GM21367 (cell line): ENCODE data around the gene MARS1.
"Not testable (repeated sequence)": the region's sequence is repeated elsewhere in the genome, so short reads cannot be mapped to it uniquely, and the experiment has no call there.

ENCODE experiments used
- ATAC-seq: cut with Tn5 transposase; IDR thresholded peaks from one replicate; pipeline ENCODE4 v1.9.1; 2021; ENCODE audit not compliant: unreplicated experiment

Gene MARS1

DNA sequence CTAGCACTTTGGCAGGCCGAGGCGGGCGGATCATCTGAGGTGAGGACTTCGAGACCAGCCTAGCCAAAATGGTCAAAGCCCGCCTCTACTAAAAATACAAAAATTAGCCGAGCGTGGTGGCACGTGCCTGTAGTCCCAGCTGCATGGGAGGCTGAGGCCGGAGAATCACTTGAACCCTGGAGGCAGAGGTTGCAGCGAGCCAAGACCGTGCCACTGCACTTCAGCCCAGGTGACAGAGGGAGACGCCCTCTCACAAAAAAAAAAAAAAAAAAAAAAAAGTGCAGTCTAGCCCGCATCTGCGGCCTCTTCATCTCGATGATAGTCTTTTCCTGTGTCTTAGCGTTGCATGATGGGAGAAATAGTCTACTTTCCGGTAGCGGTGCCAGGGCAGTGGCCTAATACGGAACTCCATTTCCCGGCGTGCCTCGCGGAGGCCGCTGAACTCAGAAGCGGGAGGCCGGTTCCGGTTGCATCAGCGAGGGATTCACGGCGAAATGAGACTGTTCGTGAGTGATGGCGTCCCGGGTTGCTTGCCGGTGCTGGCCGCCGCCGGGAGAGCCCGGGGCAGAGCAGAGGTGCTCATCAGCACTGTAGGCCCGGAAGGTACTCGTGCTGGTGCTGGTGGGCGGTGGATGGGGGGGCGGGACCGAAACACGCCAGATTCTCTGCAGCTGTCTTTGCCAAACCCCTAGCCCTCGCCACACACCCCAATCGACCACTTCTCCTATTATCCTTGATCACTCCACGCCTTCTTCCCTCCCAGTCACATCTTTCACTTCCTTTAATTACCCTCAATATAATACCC lies at the start of gene MARS1:
Gene MARS1, plus strand, starts transcription at position 472 of the 805 bp plus-strand sequence. Its CDS starts 23 bp downstream, at position 495.
- ATAC-seq, result peak; percentile 95

- no peak for ATAC-seq
These were observed 49.5 kb upstream of the MARS1 start for GRCh38 chr12:57438400-57438799.

- ATAC-seq, result no peak
These were observed 48.1 kb upstream of the MARS1 start for GRCh38 chr12:57439762-57440266.

DNA sequence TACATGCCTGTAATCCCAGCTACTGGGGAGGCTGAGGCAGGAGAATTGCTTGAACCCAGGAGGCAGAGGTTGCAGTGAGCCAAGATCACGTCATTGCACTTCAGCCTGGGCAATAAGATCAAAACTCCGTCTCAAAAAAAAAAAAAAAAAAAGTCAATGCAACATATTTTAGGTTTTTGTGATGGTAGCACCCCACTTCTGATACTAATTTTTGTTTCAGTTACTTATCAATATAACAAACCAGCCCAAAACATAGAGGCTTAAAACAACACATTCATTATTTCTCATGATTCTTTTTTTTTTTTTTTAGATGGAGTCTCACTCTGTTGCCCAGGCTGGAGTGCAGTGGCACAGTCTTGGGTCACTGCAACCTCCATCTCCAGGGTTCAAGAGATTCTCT lies 46.5 kb upstream of the MARS1 start:
- ATAC-seq, result not testable (repeated sequence)

GRCh38 chr12:57441846-57442427 lies 45.9 kb upstream of the MARS1 start:
- ATAC-seq, result no peak

GRCh38 chr12:57444337-57444736 lies 43.5 kb upstream of the MARS1 start:
- not testable (repeated sequence) for ATAC-seq

DNA sequence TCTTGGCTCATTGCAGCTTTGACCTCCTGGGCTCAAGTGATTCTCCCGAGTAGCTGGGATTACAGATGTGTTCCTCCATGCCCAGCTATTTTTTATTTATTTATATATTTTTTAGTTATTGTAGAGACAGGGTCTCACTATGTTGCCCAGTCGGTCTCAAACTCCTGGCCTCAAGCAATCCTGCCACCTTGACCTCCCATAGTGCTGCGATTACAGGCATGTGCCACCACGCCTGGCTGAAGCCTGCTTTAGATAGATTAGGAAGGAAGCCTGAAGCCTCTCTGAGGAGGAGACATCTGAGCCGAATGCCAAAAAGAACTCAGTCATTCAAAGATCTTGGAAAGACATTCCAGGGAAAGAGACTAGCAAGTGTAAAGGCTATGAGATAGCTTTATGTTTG lies 43.1 kb upstream of the MARS1 start:
- no peak for ATAC-seq

- no peak for ATAC-seq
These were observed 41.4 kb upstream of the MARS1 start for GRCh38 chr12:57446292-57446960.

DNA sequence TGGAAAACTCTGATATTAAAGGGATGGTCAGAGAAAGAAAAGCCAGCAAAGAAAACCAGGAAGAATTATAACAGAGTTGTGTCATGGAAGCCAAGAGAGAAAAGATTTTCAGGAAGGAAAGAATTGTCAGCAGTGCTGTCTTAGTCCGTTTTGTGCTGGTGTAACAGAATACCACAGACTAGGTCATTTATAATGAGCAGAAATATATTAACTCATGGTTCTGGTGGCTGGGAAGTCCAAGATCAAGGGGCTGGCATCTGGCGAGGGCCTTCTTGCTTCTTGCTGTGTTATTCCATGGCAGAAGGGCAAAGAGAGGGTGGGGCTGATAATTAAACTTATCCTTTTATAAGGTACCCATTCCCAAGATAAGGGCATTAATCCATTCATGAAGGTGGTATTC lies 39.2 kb upstream of the MARS1 start:
- ATAC-seq, result no peak

GRCh38 chr12:57449375-57449774 lies 38.5 kb upstream of the MARS1 start:
- no peak for ATAC-seq

- no peak for ATAC-seq
These were observed 37.8 kb upstream of the MARS1 start for GRCh38 chr12:57450057-57450456.

DNA sequence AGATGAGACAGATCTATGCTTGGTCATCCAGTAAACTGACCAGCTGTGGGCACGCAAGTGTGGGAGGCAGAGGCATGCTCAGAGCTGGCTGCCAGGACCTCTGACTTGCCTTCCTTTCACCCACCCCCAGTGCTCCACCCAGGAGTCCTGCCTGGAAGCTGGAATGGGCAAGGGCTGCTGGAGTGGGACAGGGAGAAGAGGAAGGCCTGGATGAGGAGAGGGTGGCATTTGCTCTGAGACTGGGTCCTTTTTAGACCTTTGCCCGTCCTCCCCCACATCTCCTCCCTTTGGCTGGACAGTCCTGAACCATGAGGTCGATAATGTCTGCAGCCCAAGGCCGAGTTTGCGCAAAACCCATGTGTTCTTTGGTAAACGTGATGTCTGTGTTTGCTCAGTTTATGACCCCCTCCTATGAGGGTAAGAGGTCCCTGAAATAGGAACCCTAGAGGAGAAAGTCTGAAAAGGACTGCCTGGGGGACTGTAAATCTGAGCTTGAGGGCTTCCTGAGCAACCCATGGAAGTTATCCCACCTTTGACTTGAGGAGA lies 36.6 kb upstream of the MARS1 start:
- no peak for ATAC-seq

GRCh38 chr12:57452181-57452936 lies 35.5 kb upstream of the MARS1 start:
- ATAC-seq, result no peak

- no peak for ATAC-seq
These were observed 34.8 kb upstream of the MARS1 start for GRCh38 chr12:57452937-57453509.

DNA sequence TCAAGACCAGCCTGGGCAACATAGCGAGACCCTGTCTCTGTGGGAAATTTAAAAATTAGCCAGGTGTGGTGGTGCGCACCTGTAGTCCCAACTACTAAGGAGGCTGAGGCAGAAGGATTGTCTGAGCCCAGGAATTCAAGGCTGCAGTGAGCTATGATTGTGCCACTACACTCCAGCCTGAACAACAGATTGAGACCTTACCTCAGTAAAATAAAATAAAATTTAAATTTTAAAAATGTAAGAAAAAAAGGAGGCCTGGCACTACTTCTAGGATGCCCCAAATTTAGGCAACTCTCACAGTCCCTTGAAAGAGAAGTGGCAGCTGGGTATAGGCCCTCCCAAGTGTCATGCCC lies 33.7 kb upstream of the MARS1 start:
- ATAC-seq, result no peak

GRCh38 chr12:57454566-57455373 lies 33.1 kb upstream of the MARS1 start, which contains the start of gene INHBE:
Gene INHBE, plus strand, starts transcription at chr12:57455307. Its CDS starts 230 bp downstream, at chr12:57455537.
- no peak for ATAC-seq

DNA sequence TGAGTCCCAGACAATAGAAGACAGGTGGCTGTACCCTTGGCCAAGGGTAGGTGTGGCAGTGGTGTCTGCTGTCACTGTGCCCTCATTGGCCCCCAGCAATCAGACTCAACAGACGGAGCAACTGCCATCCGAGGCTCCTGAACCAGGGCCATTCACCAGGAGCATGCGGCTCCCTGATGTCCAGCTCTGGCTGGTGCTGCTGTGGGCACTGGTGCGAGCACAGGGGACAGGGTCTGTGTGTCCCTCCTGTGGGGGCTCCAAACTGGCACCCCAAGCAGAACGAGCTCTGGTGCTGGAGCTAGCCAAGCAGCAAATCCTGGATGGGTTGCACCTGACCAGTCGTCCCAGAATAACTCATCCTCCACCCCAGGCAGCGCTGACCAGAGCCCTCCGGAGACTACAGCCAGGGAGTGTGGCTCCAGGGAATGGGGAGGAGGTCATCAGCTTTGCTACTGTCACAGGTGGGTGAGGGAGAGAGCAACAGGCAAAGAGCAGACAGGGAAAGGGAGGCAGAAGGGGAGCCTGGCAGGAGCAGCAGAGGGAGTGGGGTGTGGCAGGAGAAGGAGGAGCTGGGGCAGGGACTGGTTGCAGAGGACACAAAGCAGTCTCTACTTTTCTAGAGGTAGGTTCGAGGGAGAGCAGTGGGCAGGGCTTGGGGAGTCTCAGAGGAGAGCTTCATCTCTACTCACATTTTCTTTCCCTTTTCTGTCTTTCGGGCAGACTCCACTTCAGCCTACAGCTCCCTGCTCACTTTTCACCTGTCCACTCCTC lies 32.3 kb upstream of the MARS1 start:
- no peak for ATAC-seq

- no peak for ATAC-seq
These were observed 31.6 kb upstream of the MARS1 start for GRCh38 chr12:57456145-57456700.
